ENCODE results near the gene PDE3A.
"Not testable (repeated sequence)": the region's sequence is repeated elsewhere in the genome, so short reads cannot be mapped to it uniquely, and the experiment has no call there.

Gene PDE3A

GRCh38 chr12:20602641-20603391, 234.5 kb downstream of the PDE3A start:
- no peak for DNase-seq (ENCODE audit: low read depth in 2 of 2)

GRCh38 chr12:20604408-20605067, 236.2 kb downstream of the PDE3A start:
- no peak for DNase-seq (ENCODE audit: low read depth in 2 of 2)

GRCh38 chr12:20615020-20615419, 246.7 kb downstream of the PDE3A start:
- not testable (repeated sequence) for DNase-seq (ENCODE audit: low read depth in 2 of 2)

- no peak for DNase-seq (ENCODE audit: low read depth in 2 of 2)
Measured at GRCh38 chr12:20616093-20616492, 247.8 kb downstream of the PDE3A start.

- DNase-seq (ENCODE audit: low read depth in 2 of 2) = no peak
Measured at GRCh38 chr12:20620261-20620660, 251.9 kb downstream of the PDE3A start.

GRCh38 chr12:20624718-20625117, 256.4 kb downstream of the PDE3A start:
- no peak for DNase-seq (ENCODE audit: low read depth in 2 of 2)

- no peak for DNase-seq (ENCODE audit: low read depth in 2 of 2)
Measured at GRCh38 chr12:20625531-20625930, 257.2 kb downstream of the PDE3A start.

GRCh38 chr12:20627001-20627588, 258.8 kb downstream of the PDE3A start:
- no peak for DNase-seq (ENCODE audit: low read depth in 2 of 2)

- no peak for DNase-seq (ENCODE audit: low read depth in 2 of 2)
Measured at GRCh38 chr12:20628226-20628787, 260.0 kb downstream of the PDE3A start.

GRCh38 chr12:20628999-20629398, 260.7 kb downstream of the PDE3A start:
- no peak for DNase-seq (ENCODE audit: low read depth in 2 of 2)

- DNase-seq (ENCODE audit: low read depth in 2 of 2) = no peak
Measured at GRCh38 chr12:20629414-20630156, 261.2 kb downstream of the PDE3A start.

GRCh38 chr12:20631711-20632110, 263.4 kb downstream of the PDE3A start:
- DNase-seq (ENCODE audit: low read depth in 2 of 2) = no peak

GRCh38 chr12:20641106-20641505, 272.8 kb downstream of the PDE3A start:
- DNase-seq (ENCODE audit: low read depth in 2 of 2) = no peak

GRCh38 chr12:20643822-20644221, 275.5 kb downstream of the PDE3A start:
- no peak for DNase-seq (ENCODE audit: low read depth in 2 of 2)

GRCh38 chr12:20646239-20646827, 278.0 kb downstream of the PDE3A start:
- DNase-seq (ENCODE audit: low read depth in 2 of 2) = no peak

GRCh38 chr12:20653871-20654270, 285.5 kb downstream of the PDE3A start:
- no peak for DNase-seq (ENCODE audit: low read depth in 2 of 2)

- no peak for DNase-seq (ENCODE audit: low read depth in 2 of 2)
Measured at GRCh38 chr12:20656600-20656999, 288.3 kb downstream of the PDE3A start.

GRCh38 chr12:20657496-20657895, 289.2 kb downstream of the PDE3A start:
- no peak for DNase-seq (ENCODE audit: low read depth in 2 of 2)

GRCh38 chr12:20681334-20681733, 313.0 kb downstream of the PDE3A start:
- no peak for DNase-seq (ENCODE audit: low read depth in 2 of 2)

- no peak for DNase-seq (ENCODE audit: low read depth in 2 of 2)
Measured at GRCh38 chr12:20695232-20695631, 326.9 kb downstream of the PDE3A start, which contains the start of gene SLCO1C1. Gene SLCO1C1 (plus strand): TSS chr12:20695332. CDS start chr12:20699577, 4,245 bp downstream.

- no peak for DNase-seq (ENCODE audit: low read depth in 2 of 2)
Measured at GRCh38 chr12:20696181-20696905, 328.0 kb downstream of the PDE3A start.

All from stimulated activated CD8-positive, alpha-beta memory T cell treated with anti-CD3 and anti-CD28 coated beads, Interleukin-2, amount 100 ng/mL, for 1 hour (primary cell).